ENCODE data around the gene ZSCAN2.
"Not testable (repeated sequence)": the region's sequence is repeated elsewhere in the genome, so short reads cannot be mapped to it uniquely, and the experiment has no call there.

The ZSCAN2 gene

DNA sequence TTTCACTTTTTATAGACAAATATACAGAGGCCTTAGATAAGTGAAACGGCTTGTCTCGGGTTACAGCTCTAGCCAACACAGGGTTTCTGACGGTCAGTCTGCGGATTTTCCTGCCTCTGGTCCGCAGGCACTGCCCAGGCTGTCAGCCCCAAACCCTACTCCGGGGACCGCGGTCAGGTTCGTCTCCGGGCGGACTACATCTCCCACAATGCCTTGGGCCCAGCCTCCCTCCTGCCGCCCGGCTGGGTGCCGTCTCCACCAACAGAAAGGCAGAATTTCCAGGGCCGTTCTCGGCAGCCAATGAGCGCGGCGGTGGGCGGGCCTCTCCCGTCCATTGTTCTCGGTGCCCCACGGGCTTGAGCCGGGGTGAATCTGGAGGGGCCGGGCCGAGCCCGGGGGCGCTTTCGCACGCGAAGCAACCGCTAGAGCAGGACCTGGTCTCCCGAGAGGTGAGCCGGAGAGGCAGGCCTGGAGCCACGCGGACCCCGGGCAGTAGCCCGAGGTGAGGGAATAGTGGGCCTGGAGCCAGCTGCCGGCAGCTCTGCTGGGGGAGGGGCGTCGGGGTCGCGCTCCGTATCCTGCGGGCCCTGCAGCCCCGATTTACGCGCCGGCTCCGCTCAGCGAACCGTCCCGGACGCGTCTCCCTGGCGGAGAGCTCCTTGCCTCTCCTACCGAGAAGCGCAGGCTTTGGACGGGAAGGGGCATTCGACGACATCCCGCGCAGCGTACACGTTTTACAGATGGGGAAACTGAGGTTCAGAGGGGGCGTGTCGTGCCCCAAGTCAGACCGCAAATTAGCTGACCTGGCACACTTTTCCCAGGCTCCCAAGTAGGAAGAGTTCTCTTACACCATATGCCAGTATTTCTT, at the start of gene ZSCAN2:
Gene ZSCAN2, plus strand, starts transcription at position 323 of the 868 bp plus-strand sequence. CDS start 2,919 bp downstream, outside the sequence.
- TF ChIP-seq ZFX (IDR thresholded peaks at IDR 0.05) (peak; percentile 45; the same call in 1 of the 2 replicates), CTCF (conservative IDR thresholded peaks at IDR 0.05) (no peak)
- H3K27ac ChIP-seq: peak within 1 kb of the TSS; percentile 77

DNA sequence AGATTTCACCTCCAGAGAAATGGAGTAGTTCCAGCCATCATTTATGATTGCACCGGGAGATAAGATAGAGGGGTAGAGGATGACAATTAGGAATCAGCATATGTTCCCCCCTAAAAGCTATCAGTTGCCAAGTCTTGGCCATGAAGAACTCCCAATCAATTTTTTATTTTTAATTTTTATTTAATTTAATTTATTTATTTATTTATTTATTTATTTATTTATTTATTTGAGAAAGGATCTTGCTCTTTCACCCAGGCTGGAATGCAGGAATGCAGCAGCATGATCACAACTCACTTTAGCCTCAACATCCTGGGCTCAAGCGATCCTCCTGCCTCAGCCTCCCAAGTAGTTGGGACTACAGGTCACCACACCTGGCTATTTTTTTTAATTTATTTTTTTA, 49.2 kb upstream of the ZSCAN2 start:
- not testable (repeated sequence) for H3K27ac ChIP-seq

GRCh38 chr15:84552896-84553295, 47.9 kb upstream of the ZSCAN2 start:
- no peak overlapping the region for H3K27ac ChIP-seq
- TF ChIP-seq ZFX (IDR thresholded peaks at IDR 0.05) (0 out of 2 replicates have a peak, but pooled peaks have one; percentile 9), CTCF (conservative IDR thresholded peaks at IDR 0.05) (no peak)

DNA sequence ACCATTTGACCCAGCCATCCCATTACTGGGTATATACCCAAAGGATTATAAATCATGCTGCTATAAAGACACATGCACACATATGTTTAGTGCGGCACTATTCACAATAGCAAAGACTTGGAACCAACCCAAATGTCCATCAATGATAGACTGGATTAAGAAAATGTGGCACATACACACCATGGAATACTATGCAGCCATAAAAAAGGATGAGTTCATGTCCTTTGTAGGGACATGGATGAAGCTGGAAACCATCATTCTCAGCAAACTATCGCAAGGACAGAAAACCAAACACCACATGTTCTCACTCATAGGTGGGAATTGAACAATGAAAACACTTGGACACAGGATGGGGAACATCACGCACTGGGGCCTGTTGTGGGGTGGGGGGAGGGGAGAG, 44.1 kb upstream of the ZSCAN2 start:
- not testable (repeated sequence) for H3K27ac ChIP-seq

- not testable (repeated sequence) for H3K27ac ChIP-seq
Observed at GRCh38 chr15:84568021-84568420, 32.8 kb upstream of the ZSCAN2 start.

GRCh38 chr15:84570164-84570735, 30.6 kb upstream of the ZSCAN2 start:
- H3K27ac ChIP-seq: peak overlapping the region; percentile 43
- no peak for TF ChIP-seq CTCF (conservative IDR thresholded peaks at IDR 0.05)
- peak; percentile 50; the same call in 1 of the 2 replicates for TF ChIP-seq ZFX (IDR thresholded peaks at IDR 0.05)

- no peak for TF ChIP-seq CTCF (conservative IDR thresholded peaks at IDR 0.05)
- TF ChIP-seq ZFX (IDR thresholded peaks at IDR 0.05): no peak
- no peak overlapping the region for H3K27ac ChIP-seq
Observed at GRCh38 chr15:84572231-84572630, 28.6 kb upstream of the ZSCAN2 start.

DNA sequence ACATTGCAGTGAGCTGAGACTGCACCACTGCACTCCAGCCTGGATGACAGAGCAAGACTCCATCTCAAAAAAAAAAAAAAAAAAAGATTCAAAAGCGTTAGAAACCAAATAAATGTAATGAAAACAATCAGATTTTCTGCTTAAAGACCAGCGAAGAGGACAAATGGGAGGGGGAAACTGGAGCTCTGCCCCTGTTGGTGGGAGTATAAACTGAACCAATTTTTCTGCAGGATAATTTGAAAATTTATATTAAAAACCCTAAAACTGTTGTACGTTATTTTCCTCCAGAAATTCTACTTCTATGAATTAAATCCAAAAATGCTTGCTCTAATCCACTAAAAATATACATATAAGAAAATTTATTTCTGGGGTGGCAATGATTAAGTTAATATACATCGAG, 25.3 kb upstream of the ZSCAN2 start:
- TF ChIP-seq CTCF (conservative IDR thresholded peaks at IDR 0.05): no peak; the same call in 1 of the 2 replicates
- no peak for TF ChIP-seq ZFX (IDR thresholded peaks at IDR 0.05)

DNA sequence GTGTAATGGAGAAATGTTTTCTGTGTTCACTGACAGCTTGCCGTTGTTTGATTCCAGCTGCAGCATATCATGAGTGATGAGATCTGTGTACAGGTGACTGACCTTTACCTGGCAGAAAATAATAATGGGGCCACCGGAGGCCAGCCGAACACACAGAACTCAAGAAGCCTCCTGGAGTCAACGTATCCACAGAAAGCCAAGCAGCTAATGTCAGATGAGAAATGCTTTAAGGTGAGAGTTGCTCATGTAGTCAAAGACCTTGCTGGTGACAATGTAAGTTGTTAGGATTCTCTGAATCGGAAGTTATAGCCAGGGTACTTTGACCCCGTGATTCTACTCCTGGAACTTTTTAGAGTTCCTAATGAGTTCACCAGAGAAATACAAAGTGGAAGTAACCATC, 22.9 kb upstream of the ZSCAN2 start:
- H3K27ac ChIP-seq: not testable (repeated sequence)

More for the DNA sequence above, 25.3 kb upstream of the ZSCAN2 start:
- no peak overlapping the region for H3K27ac ChIP-seq

- H3K27ac ChIP-seq: not testable (repeated sequence)
Observed at GRCh38 chr15:84579261-84579721, 21.5 kb upstream of the ZSCAN2 start.

DNA sequence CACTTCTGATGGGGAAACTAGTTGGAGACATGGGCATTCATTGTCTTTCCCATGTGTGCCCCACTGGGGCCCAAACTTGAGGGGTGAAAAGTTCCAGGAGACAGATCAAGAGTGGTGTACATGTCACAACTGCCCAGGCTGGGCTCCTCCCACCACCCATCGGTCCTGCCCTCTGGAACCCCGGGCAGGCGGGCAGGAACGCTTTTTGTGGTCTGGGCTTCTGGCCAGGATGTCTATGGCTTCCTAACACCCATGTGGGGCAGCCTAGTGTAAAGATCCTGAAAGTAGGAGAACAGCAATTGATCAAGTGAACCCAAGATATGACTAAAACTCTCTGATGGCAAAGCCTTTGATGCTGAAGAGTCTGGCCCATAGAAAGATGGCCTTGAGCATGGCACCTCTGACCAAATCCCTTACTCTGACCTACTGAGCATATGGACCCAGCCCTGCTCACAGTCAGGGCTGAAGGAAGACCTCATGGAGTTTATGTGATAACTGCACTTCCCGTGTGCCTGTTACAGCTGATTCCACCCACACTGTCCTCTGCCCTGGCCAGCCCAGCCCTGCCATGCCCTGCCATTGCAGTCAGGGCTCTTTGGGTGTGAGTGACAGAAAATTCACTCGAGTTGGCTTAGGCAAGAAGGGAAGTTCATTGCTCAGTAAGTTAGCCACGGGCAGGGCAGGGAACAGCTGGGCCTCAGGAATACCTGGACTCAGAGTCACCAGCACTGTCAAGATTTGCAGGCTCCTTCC, 19.0 kb upstream of the ZSCAN2 start:
- H3K27ac ChIP-seq: not testable (repeated sequence)
